Measurements from ENCODE around the gene PARP3.

The PARP3 gene

GRCh38 chr3:51966922-51967383 lies 24.8 kb downstream of the PARP3 start:
- no peak for DNase-seq (ENCODE audit: low read depth)

GRCh38 chr3:51967384-51968169 lies 25.4 kb downstream of the PARP3 start, which contains the start of gene PCBP4:
Gene PCBP4, minus strand, starts transcription at chr3:51967454. Its CDS starts 6,214 bp downstream, at chr3:51961240.
- DNase-seq (ENCODE audit: low read depth) = no peak

GRCh38 chr3:51968170-51968775 lies 26.1 kb downstream of the PARP3 start:
- no peak for DNase-seq (ENCODE audit: low read depth)

GRCh38 chr3:51968883-51969678 lies 26.9 kb downstream of the PARP3 start:
- DNase-seq (ENCODE audit: low read depth) = no peak

GRCh38 chr3:51969841-51970240 lies 27.7 kb downstream of the PARP3 start:
- no peak for DNase-seq (ENCODE audit: low read depth)

- no peak for DNase-seq (ENCODE audit: low read depth)
Measured at GRCh38 chr3:51970606-51971300, 28.6 kb downstream of the PARP3 start.

- DNase-seq (ENCODE audit: low read depth) = no peak
Measured at GRCh38 chr3:51971350-51971749, 29.2 kb downstream of the PARP3 start.

- no peak for DNase-seq (ENCODE audit: low read depth)
Measured at GRCh38 chr3:51974277-51974962, 32.3 kb downstream of the PARP3 start.

GRCh38 chr3:51974963-51975851 lies 33.0 kb downstream of the PARP3 start, which contains the start of gene ABHD14A:
Gene ABHD14A, plus strand, starts transcription at chr3:51975064. Its CDS starts 72 bp downstream, at chr3:51975136.
- DNase-seq (ENCODE audit: low read depth) = no peak

GRCh38 chr3:51975852-51976549 lies 33.8 kb downstream of the PARP3 start:
- no peak for DNase-seq (ENCODE audit: low read depth)

GRCh38 chr3:51977446-51978142 lies 35.4 kb downstream of the PARP3 start:
- DNase-seq (ENCODE audit: low read depth) = no peak

GRCh38 chr3:51978143-51978502 lies 36.0 kb downstream of the PARP3 start:
- no peak for DNase-seq (ENCODE audit: low read depth)

- DNase-seq (ENCODE audit: low read depth) = no peak
Measured at GRCh38 chr3:51980253-51980652, 38.1 kb downstream of the PARP3 start.

- DNase-seq (ENCODE audit: low read depth) = no peak
Measured at GRCh38 chr3:51982352-51982837, 40.2 kb downstream of the PARP3 start.

- DNase-seq (ENCODE audit: low read depth) = peak; percentile 68
Measured at GRCh38 chr3:51982838-51983577, 40.8 kb downstream of the PARP3 start, which contains the start of gene ACY1. Gene ACY1, plus strand, starts transcription at chr3:51983535. Its CDS starts 530 bp downstream, at chr3:51984065.

- DNase-seq (ENCODE audit: low read depth) = no peak
Measured at GRCh38 chr3:51983578-51984268, 41.6 kb downstream of the PARP3 start.

GRCh38 chr3:51984269-51984647 lies 42.1 kb downstream of the PARP3 start:
- no peak for DNase-seq (ENCODE audit: low read depth)

Data from stimulated activated CD8-positive, alpha-beta memory T cell treated with anti-CD3 and anti-CD28 coated beads, Interleukin-7, amount 100 ng/mL, for 24 hours (primary cell).